Skeletal muscle cell (primary cell): ENCODE results near the gene HBZ.
"Not testable (repeated sequence)": the region's sequence is repeated elsewhere in the genome, so short reads cannot be mapped to it uniquely, and the experiment has no call there.

Source experiments
- DNase-seq: peaks from one replicate; pipeline ENCODE4 v3.0.0-alpha.2; 2010; ENCODE audit warnings: low read depth
- H3K4me3 ChIP-seq: 2 replicates; pipeline ENCODE4 v1.5.1; 2011; ENCODE audit warnings: low read depth, mild to moderate bottlenecking, control low read depth, low read length, moderate library complexity

The HBZ gene

DNA sequence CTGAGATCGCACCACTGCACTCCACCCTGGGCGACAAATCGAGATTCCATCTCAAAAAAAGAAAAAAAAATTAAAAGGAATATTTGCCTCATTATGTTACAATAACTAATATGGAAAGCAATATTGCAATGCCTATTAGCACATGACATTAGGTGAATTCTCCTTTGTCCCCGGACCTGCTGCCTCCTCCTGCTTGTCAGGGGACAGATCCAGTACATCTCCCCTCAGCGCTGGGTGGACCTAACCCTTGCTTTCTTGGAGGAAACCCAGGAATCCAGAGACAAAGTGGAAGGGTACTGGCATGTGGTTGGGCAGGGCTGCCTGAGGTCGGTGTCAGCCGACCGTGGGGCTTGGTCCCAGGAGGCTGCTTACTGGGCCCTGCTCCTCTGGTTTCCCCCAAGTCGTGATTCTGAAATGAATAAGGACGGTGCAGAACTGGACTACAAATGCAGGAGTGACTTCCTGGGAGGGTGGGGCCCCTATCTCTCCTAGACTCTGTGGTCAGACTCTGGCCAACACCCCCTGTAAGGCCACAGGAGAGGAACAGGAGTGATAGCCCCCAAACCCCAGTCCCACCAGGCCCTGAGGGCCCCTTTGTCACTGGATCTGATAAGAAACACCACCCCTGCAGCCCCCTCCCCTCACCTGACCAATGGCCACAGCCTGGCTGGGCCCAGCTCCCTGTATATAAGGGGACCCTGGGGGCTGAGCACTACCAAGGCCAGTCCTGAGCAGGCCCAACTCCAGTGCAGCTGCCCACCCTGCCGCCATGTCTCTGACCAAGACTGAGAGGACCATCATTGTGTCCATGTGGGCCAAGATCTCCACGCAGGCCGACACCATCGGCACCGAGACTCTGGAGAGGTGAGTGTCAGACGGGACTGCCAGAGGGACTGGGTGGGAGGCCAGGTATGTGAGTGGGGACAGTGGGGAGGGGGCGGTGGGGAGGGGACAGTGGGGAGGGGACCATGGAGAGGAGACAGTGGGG, at the start of gene HBZ:
Gene HBZ (plus strand): TSS at position 504 of the 988 bp plus-strand sequence. CDS start 266 bp downstream, at position 770.
- no peak within 1 kb of the TSS for H3K4me3 ChIP-seq
- DNase-seq: no peak

- no peak for DNase-seq
- no peak overlapping the region for H3K4me3 ChIP-seq
These were observed 48.1 kb upstream of the HBZ start for GRCh38 chr16:104355-104754.

DNA sequence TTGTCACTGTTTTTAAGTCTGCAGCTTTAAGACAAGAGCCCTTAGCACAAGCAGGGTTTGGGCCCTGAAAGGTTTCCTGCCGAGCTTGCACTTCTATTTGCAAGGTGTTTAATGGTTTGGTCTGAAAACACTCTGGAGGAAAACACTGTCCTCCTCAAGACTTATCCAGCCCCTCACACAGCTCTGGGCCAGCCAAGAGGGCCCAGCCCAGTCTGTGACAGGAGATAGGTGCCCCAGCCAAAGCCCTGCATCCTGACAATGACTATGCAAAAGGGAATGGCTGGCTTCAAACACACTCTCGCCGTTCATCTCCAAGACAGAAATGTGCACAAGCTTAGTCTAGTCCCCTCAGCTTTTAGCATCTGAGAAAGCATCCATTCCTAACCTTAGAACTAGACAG, 47.5 kb upstream of the HBZ start:
- no peak for DNase-seq
- no peak overlapping the region for H3K4me3 ChIP-seq

GRCh38 chr16:105521-105920, 46.9 kb upstream of the HBZ start:
- no peak for DNase-seq
- H3K4me3 ChIP-seq: no peak overlapping the region

GRCh38 chr16:106623-107324, 45.7 kb upstream of the HBZ start:
- H3K4me3 ChIP-seq: no peak overlapping the region
- DNase-seq: no peak

- DNase-seq: no peak
- H3K4me3 ChIP-seq: no peak overlapping the region
These were observed 40.1 kb upstream of the HBZ start for GRCh38 chr16:112153-112840.

GRCh38 chr16:114327-114726, 38.1 kb upstream of the HBZ start:
- H3K4me3 ChIP-seq: no peak overlapping the region
- DNase-seq: no peak

DNA sequence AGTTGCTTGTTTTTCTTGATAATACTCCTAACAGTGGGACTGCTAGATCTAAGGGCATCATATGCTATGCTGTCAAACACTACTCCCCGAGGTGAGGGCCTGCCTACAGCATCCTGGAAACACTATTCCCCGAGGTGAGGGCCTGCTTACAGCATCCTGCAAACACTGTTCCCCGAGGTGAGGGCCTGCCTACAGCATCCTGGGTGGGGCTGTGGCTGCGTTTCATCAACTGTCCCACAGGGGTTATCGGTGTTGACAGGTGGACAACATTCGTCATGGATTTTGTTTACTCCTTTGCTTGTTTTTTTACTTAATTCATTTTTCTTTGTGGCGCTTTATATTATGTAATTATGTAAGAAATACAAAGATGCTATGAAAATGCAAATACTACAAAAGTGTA, 36.4 kb upstream of the HBZ start:
- no peak for DNase-seq
- no peak overlapping the region for H3K4me3 ChIP-seq

DNA sequence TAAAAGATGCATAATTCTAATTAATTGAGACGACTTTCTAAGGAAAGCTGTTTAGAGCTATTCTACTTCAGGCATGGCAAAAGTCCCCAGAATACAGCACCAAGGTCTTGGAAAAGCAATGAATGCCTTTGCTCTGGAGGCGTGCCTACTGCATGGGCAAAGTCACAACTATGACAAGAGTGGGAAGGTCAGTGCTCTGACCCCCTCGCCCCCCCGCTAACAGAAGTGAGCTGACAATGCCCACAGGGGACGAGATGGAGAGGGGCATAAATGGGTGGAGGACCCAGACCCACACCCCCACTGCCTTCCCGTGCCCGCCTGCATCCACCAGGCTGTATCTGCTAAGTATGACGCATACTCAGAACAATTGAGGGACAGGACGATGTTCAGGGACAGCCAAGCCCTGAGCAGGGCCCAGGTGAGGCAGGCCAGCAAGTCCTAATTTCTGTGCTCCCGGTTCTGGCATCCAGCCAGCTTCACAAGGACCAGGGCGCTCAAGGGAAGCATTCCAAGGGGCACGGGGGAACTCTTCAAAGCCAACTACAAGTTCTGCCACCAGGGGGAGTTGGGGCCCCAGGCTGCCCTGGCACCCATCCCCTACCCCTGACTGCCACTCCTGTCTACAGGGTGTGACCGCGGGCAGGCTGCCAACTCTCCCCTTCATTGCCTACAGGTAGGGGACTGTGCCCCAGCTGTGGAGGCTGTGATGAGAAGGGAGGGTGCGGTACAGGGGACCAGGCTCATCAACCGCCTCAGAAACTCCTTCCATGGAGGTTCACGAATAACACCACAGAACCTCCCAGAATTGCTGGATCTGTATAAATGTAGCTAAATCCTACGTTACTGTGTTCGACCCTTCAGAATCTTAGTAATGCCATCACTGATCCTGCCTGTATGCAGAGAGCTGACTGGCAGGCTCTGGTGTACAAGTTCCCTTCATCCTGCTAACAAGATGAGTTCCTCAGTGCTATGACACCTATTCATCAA, 34.8 kb upstream of the HBZ start:
- DNase-seq: no peak

GRCh38 chr16:118857-119256, 33.6 kb upstream of the HBZ start:
- H3K4me3 ChIP-seq: no peak overlapping the region
- DNase-seq: no peak

More for the DNA sequence above, 34.8 kb upstream of the HBZ start:
- H3K4me3 ChIP-seq: no peak overlapping the region

DNA sequence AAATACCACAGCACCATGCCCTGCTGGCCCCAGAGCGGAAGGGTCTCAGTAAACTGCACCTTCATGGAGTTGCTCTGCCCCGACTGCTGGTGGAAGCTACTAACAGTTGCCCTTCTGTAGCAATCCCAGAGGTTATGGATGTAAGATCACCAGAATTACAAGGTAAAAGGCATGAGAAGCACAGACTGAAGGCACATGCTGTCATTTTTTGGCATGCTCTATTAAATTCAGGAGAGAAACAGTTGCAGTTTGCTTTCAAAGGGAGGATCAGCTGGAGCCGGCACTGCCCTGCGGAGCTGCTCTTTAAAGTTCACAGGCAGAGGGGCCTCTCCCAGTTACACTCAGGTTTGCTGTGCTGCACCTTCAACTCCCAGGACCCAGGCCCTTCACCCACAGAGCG, 33.1 kb upstream of the HBZ start:
- no peak for DNase-seq
- no peak overlapping the region for H3K4me3 ChIP-seq

GRCh38 chr16:119835-120491, 32.5 kb upstream of the HBZ start:
- no peak for DNase-seq
- H3K4me3 ChIP-seq: no peak overlapping the region

- H3K4me3 ChIP-seq: no peak overlapping the region
These were observed 31.7 kb upstream of the HBZ start for GRCh38 chr16:120756-121155.

GRCh38 chr16:122361-122760, 30.1 kb upstream of the HBZ start:
- no peak for DNase-seq
- no peak overlapping the region for H3K4me3 ChIP-seq

More at GRCh38 chr16:120756-121155, 31.7 kb upstream of the HBZ start:
- DNase-seq: no peak

- H3K4me3 ChIP-seq, DNase-seq: not testable (repeated sequence)
These were observed 28.7 kb upstream of the HBZ start for GRCh38 chr16:123558-124350.

- DNase-seq: no peak
- H3K4me3 ChIP-seq: no peak overlapping the region
These were observed 27.4 kb upstream of the HBZ start for GRCh38 chr16:125011-125410.

DNA sequence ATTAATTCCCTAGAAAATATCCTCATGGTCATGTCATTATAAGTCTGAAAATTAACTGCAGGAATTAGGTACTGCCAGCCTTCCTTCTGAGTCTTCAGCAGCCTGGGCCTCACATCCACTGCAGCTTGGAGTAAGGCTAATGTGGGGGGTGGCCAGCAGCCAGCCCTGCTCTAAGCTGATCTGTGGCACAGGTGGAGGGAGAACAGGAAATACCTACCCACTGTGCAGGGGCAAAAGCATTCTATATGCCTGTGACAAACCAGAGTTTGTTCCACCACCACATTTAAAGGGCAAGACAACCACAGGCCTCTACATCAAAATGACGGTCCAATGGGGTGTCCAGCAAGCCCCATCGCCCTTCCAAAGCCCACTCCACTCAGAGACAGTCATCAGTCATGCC, 23.4 kb upstream of the HBZ start:
- no peak overlapping the region for H3K4me3 ChIP-seq
- no peak for DNase-seq
